SK-N-SH treated with all-trans-retinoic acid at 6 μM for 48 hours (cell line): ENCODE results near the gene EGFL7.

ENCODE experiments used
- ATAC-seq: fragments of 200-7000 bp; cut with Tn5 transposase; 3 replicates; pipeline ENCODE4 v1.9.1; 2020; ENCODE audit warnings: mild to moderate bottlenecking, moderate library complexity
- ARNTL ChIP-seq: fragments of 450-650 bp; formaldehyde crosslinking; IDR thresholded peaks from 2 replicates; pipeline ENCODE4 v1.5.0; 2020; ENCODE audit warnings: low read depth, mild to moderate bottlenecking, moderate library complexity, borderline replicate concordance
- BACH2 ChIP-seq: fragments of 250-450 bp; sonication (Bioruptor Pico); IDR thresholded peaks from 2 replicates; pipeline ENCODE4 v1.9.0; 2021; ENCODE audit warnings: mild to moderate bottlenecking, borderline replicate concordance
- CREB5 ChIP-seq: fragments of 250-450 bp; sonication (Bioruptor Pico); IDR thresholded peaks from 2 replicates; pipeline ENCODE4 v1.5.1; 2020; ENCODE audit warnings: low read depth, mild to moderate bottlenecking, moderate library complexity
- CSDC2 ChIP-seq: fragments of 250-450 bp; sonication (Bioruptor Pico); IDR thresholded peaks from 2 replicates; pipeline ENCODE4 v1.5.0; 2020; ENCODE audit warnings: mild to moderate bottlenecking, moderate library complexity
- CSRNP3 ChIP-seq: fragments of 250-450 bp; sonication (Bioruptor Pico); IDR thresholded peaks from 2 replicates; pipeline ENCODE4 v1.5.1; 2021; ENCODE audit warnings: mild to moderate bottlenecking, moderate library complexity
- ESRRG ChIP-seq: fragments of 250-450 bp; sonication (Bioruptor Pico); IDR thresholded peaks from 2 replicates; pipeline ENCODE4 v1.6.1; 2021; ENCODE audit warnings: mild to moderate bottlenecking
- ISL1 ChIP-seq: fragments of 250-450 bp; sonication (Bioruptor Pico); IDR thresholded peaks from 2 replicates; pipeline ENCODE4 v2.1.2; 2022; ENCODE audit warnings: mild to moderate bottlenecking, moderate library complexity
- OSR1 ChIP-seq: fragments of 250-450 bp; sonication (Bioruptor Pico); IDR thresholded peaks from 2 replicates; pipeline ENCODE4 v1.8.0; 2022; ENCODE audit warnings: moderate library complexity, mild to moderate bottlenecking, inconsistent platforms
- PPARA ChIP-seq: fragments of 250-450 bp; sonication (Bioruptor Pico); IDR thresholded peaks from 2 replicates; pipeline ENCODE4 v1.5.0; 2020; ENCODE audit warnings: mild to moderate bottlenecking, borderline replicate concordance
- RARB ChIP-seq: fragments of 250-450 bp; sonication (Bioruptor Pico); IDR thresholded peaks from 2 replicates; pipeline ENCODE4 v1.8.0; 2021; ENCODE audit warnings: mild to moderate bottlenecking, moderate library complexity
- SNAI2 ChIP-seq: fragments of 250-450 bp; sonication (Bioruptor Pico); IDR thresholded peaks from 2 replicates; pipeline ENCODE4 v1.5.0; 2020; ENCODE audit warnings: mild to moderate bottlenecking, moderate library complexity
- TCF4 ChIP-seq: fragments of 250-450 bp; sonication (Bioruptor Pico); IDR thresholded peaks from 2 replicates; pipeline ENCODE4 v1.8.0; 2021; ENCODE audit warnings: mild to moderate bottlenecking, moderate library complexity, borderline replicate concordance
- TOX ChIP-seq: fragments of 250-450 bp; sonication (Bioruptor Pico); IDR thresholded peaks from 2 replicates; pipeline ENCODE4 v1.8.0; 2021; ENCODE audit warnings: mild to moderate bottlenecking, moderate library complexity, borderline replicate concordance
- TSHZ2 ChIP-seq: fragments of 250-450 bp; sonication (Bioruptor Pico); IDR thresholded peaks from 2 replicates; pipeline ENCODE4 v1.5.0; 2020; ENCODE audit warnings: mild to moderate bottlenecking, moderate library complexity
- ZC3H10 ChIP-seq: fragments of 250-450 bp; sonication (Bioruptor Pico); IDR thresholded peaks from 2 replicates; pipeline ENCODE4 v1.5.1; 2021; ENCODE audit warnings: mild to moderate bottlenecking, moderate library complexity
- ZFP3 ChIP-seq: fragments of 250-450 bp; sonication (Bioruptor Pico); IDR thresholded peaks from 2 replicates; pipeline ENCODE4 v1.5.0; 2020; ENCODE audit warnings: mild to moderate bottlenecking, moderate library complexity
- ZFP30 ChIP-seq: fragments of 450-650 bp; formaldehyde crosslinking; IDR thresholded peaks from 2 replicates; pipeline ENCODE4 v1.5.0; 2022; ENCODE audit warnings: mild to moderate bottlenecking, moderate library complexity
- ZNF565 ChIP-seq: fragments of 450-650 bp; formaldehyde crosslinking; conservative IDR thresholded peaks from 2 replicates; pipeline ENCODE4 v1.5.0; 2020; ENCODE audit warnings: low read depth, mild to moderate bottlenecking, moderate library complexity
- ZNF70 ChIP-seq: fragments of 450-650 bp; formaldehyde crosslinking; IDR thresholded peaks from 2 replicates; pipeline ENCODE4 v1.5.0; 2020; ENCODE audit warnings: mild to moderate bottlenecking, moderate library complexity
- ZNF8 ChIP-seq: fragments of 450-650 bp; formaldehyde crosslinking; IDR thresholded peaks from 2 replicates; pipeline ENCODE4 v1.5.0; 2020; ENCODE audit warnings: mild to moderate bottlenecking, moderate library complexity

Gene EGFL7

GRCh38 chr9:136667214-136667939 lies 4.7 kb downstream of the EGFL7 start:
- no peak for ATAC-seq
- TF ChIP-seq CREB5 (CRISPR knock-in tag) (no peak), SNAI2 (CRISPR knock-in tag) (no peak), BACH2 (CRISPR knock-in tag) (no peak), TOX (CRISPR knock-in tag) (no peak), ZNF70 (no peak), CSRNP3 (CRISPR knock-in tag) (no peak), ARNTL (no peak), CSDC2 (no peak), TSHZ2 (CRISPR knock-in tag) (no peak), ZFP30 (CRISPR knock-in tag) (no peak), RARB (no peak), TCF4 (no peak), ESRRG (CRISPR knock-in tag) (no peak), PPARA (no peak), ZNF8 (CRISPR knock-in tag) (no peak), ZNF565 (CRISPR knock-in tag) (no peak), ZC3H10 (no peak), ZFP3 (CRISPR knock-in tag) (no peak), OSR1 (CRISPR knock-in tag) (no peak), ISL1 (no peak)

- ATAC-seq = no peak
These were observed 5.4 kb downstream of the EGFL7 start for GRCh38 chr9:136667940-136668760.

More at GRCh38 chr9:136667940-136668760, 5.4 kb downstream of the EGFL7 start:
- TF ChIP-seq CSDC2 = no peak
- TF ChIP-seq RARB = no peak
- no peak for TF ChIP-seq PPARA
- TF ChIP-seq ARNTL = no peak
- no peak for TF ChIP-seq CSRNP3 (CRISPR knock-in tag)
- no peak for TF ChIP-seq ZNF8 (CRISPR knock-in tag)
- TF ChIP-seq CREB5 (CRISPR knock-in tag) = no peak
- TF ChIP-seq BACH2 (CRISPR knock-in tag) = no peak
- no peak for TF ChIP-seq SNAI2 (CRISPR knock-in tag)
- TF ChIP-seq ZFP30 (CRISPR knock-in tag) = no peak
- TF ChIP-seq TOX (CRISPR knock-in tag) = no peak
